Endometrial microvascular endothelial cells (primary cell): Measurements from ENCODE around the gene PRDM16. TPM values are rescaled to one million over a fixed set of nuclear protein-coding genes. Genes with fewer than 3 reads are reported as not detected.
"Not testable (repeated sequence)": the region's sequence is repeated elsewhere in the genome, so short reads cannot be mapped to it uniquely, and the experiment has no call there.

Experiments used
- in situ Hi-C: cut with HindIII; loops from 2 replicates; pipeline ENCODE4 v1.10.0; 2017; ENCODE audit warnings: low sequenced_read_pairs, low pct_unique_long_range_greater_than_20kb; ENCODE audit errors: inconsistent ontology term
- total RNA-seq: library from RNA; depleted of rRNA; stranded (reverse); fragments of >200 nt; gene quantifications from one replicate; pipeline ENCODE4 v1.2.3, GENCODE V29; 2015; ENCODE audit errors: inconsistent ontology term

Gene PRDM16
- total RNA-seq, 1 donor from 2014 or later: not detected

- in situ Hi-C loops: no loop called here
Observed at GRCh38 chr1:3282186-3282585, 213.2 kb downstream of the PRDM16 start.

- in situ Hi-C loops: no loop called here
Observed at GRCh38 chr1:3282656-3283430, 213.8 kb downstream of the PRDM16 start.

- in situ Hi-C loops: no loop called here
Observed at GRCh38 chr1:3283849-3284248, 214.8 kb downstream of the PRDM16 start.

- in situ Hi-C loops: no loop called here
Observed at GRCh38 chr1:3284691-3285090, 215.7 kb downstream of the PRDM16 start.

- in situ Hi-C loops: no loop called here
Observed at GRCh38 chr1:3285106-3285740, 216.2 kb downstream of the PRDM16 start.

- in situ Hi-C loops: not testable (repeated sequence)
Observed at GRCh38 chr1:3287095-3287494, 218.1 kb downstream of the PRDM16 start.

- in situ Hi-C loops: no loop called here
Observed at GRCh38 chr1:3287656-3288160, 218.7 kb downstream of the PRDM16 start.

- in situ Hi-C loops: no loop called here
Observed at GRCh38 chr1:3289502-3289901, 220.5 kb downstream of the PRDM16 start.

GRCh38 chr1:3290438-3290837, 221.4 kb downstream of the PRDM16 start:
- in situ Hi-C loops: no loop called here

GRCh38 chr1:3290915-3291314, 221.9 kb downstream of the PRDM16 start:
- in situ Hi-C loops: no loop called here

- in situ Hi-C loops: no loop called here
Observed at GRCh38 chr1:3292051-3292722, 223.2 kb downstream of the PRDM16 start.

- in situ Hi-C loops: no loop called here
Observed at GRCh38 chr1:3292868-3293562, 224.0 kb downstream of the PRDM16 start.

GRCh38 chr1:3293563-3294080, 224.6 kb downstream of the PRDM16 start:
- in situ Hi-C loops: no loop called here

GRCh38 chr1:3294450-3294849, 225.4 kb downstream of the PRDM16 start:
- in situ Hi-C loops: no loop called here

GRCh38 chr1:3295846-3296245, 226.8 kb downstream of the PRDM16 start:
- in situ Hi-C loops: no loop called here

GRCh38 chr1:3296326-3296725, 227.3 kb downstream of the PRDM16 start:
- in situ Hi-C loops: no loop called here

GRCh38 chr1:3296826-3297225, 227.8 kb downstream of the PRDM16 start:
- in situ Hi-C loops: no loop called here

GRCh38 chr1:3297756-3298155, 228.8 kb downstream of the PRDM16 start:
- in situ Hi-C loops: no loop called here

GRCh38 chr1:3298197-3298596, 229.2 kb downstream of the PRDM16 start:
- in situ Hi-C loops: no loop called here
